ENCODE measurements around the gene SIRPB1. TPM values are rescaled to one million over a fixed set of nuclear protein-coding genes. Genes with fewer than 3 reads are reported as not detected.

Gene SIRPB1
- total RNA-seq, 1 donor from 2014 or later, result not detected

- Mint-ChIP-seq H3K27me3 (ENCODE audit: unreplicated experiment) (peaks cover 3% of the 10 kb centered on the region), H3K9me3 (ENCODE audit: unreplicated experiment) (no peaks in the 10 kb centered on the region), H3K36me3 (ENCODE audit: low read depth, unreplicated experiment) (no peaks in the 10 kb centered on the region), H3K4me3 (ENCODE audit: unreplicated experiment) (no peak overlapping the region), H3K4me1 (ENCODE audit: unreplicated experiment) (no peaks in the 10 kb centered on the region), H3K27ac (ENCODE audit: unreplicated experiment) (no peak overlapping the region)
- no peak for DNase-seq (ENCODE audit: low spot score)
- TF ChIP-seq CTCF (IDR thresholded peaks at IDR 0.05; ENCODE audit: unreplicated experiment), result no peak
Observed at GRCh38 chr20:1664911-1665310, 45.1 kb upstream of the SIRPB1 start.

GRCh38 chr20:1663917-1664316, 44.1 kb upstream of the SIRPB1 start:
- H3K9me3 Mint-ChIP-seq (ENCODE audit: unreplicated experiment), result no peaks in the 10 kb centered on the region
- H3K36me3 Mint-ChIP-seq (ENCODE audit: low read depth, unreplicated experiment), result no peaks in the 10 kb centered on the region
- no peak overlapping the region for H3K27ac Mint-ChIP-seq (ENCODE audit: unreplicated experiment)
- H3K4me1 Mint-ChIP-seq (ENCODE audit: unreplicated experiment), result no peaks in the 10 kb centered on the region
- no peak overlapping the region for H3K4me3 Mint-ChIP-seq (ENCODE audit: unreplicated experiment)
- TF ChIP-seq CTCF (IDR thresholded peaks at IDR 0.05; ENCODE audit: unreplicated experiment), result no peak
- no peak for DNase-seq (ENCODE audit: low spot score)
- peaks cover 3% of the 10 kb centered on the region for H3K27me3 Mint-ChIP-seq (ENCODE audit: unreplicated experiment)

GRCh38 chr20:1661542-1662299, 41.9 kb upstream of the SIRPB1 start:
- no peaks in the 10 kb centered on the region for H3K4me1 Mint-ChIP-seq (ENCODE audit: unreplicated experiment)
- H3K9me3 Mint-ChIP-seq (ENCODE audit: unreplicated experiment), result no peaks in the 10 kb centered on the region
- H3K27ac Mint-ChIP-seq (ENCODE audit: unreplicated experiment), result no peak overlapping the region
- no peak for TF ChIP-seq CTCF (IDR thresholded peaks at IDR 0.05; ENCODE audit: unreplicated experiment)
- H3K36me3 Mint-ChIP-seq (ENCODE audit: low read depth, unreplicated experiment), result no peaks in the 10 kb centered on the region
- no peaks in the 10 kb centered on the region for H3K27me3 Mint-ChIP-seq (ENCODE audit: unreplicated experiment)
- DNase-seq (ENCODE audit: low spot score), result no peak
- no peak overlapping the region for H3K4me3 Mint-ChIP-seq (ENCODE audit: unreplicated experiment)

GRCh38 chr20:1660246-1660645, 40.4 kb upstream of the SIRPB1 start:
- no peak for TF ChIP-seq CTCF (IDR thresholded peaks at IDR 0.05; ENCODE audit: unreplicated experiment)
- Mint-ChIP-seq H3K9me3 (ENCODE audit: unreplicated experiment) (no peaks in the 10 kb centered on the region), H3K27me3 (ENCODE audit: unreplicated experiment) (no peaks in the 10 kb centered on the region), H3K4me1 (ENCODE audit: unreplicated experiment) (no peaks in the 10 kb centered on the region), H3K27ac (ENCODE audit: unreplicated experiment) (no peak overlapping the region), H3K36me3 (ENCODE audit: low read depth, unreplicated experiment) (no peaks in the 10 kb centered on the region), H3K4me3 (ENCODE audit: unreplicated experiment) (no peak overlapping the region)
- no peak for DNase-seq (ENCODE audit: low spot score)

- no peaks in the 10 kb centered on the region for H3K4me1 Mint-ChIP-seq (ENCODE audit: unreplicated experiment)
- TF ChIP-seq CTCF (IDR thresholded peaks at IDR 0.05; ENCODE audit: unreplicated experiment), result no peak
- H3K27me3 Mint-ChIP-seq (ENCODE audit: unreplicated experiment), result no peaks in the 10 kb centered on the region
- no peaks in the 10 kb centered on the region for H3K9me3 Mint-ChIP-seq (ENCODE audit: unreplicated experiment)
- H3K27ac Mint-ChIP-seq (ENCODE audit: unreplicated experiment), result no peak within 1 kb of the TSS
- H3K4me3 Mint-ChIP-seq (ENCODE audit: unreplicated experiment), result no peak within 1 kb of the TSS
- H3K36me3 Mint-ChIP-seq (ENCODE audit: low read depth, unreplicated experiment), result no peaks in the 10 kb centered on the region
- no peak for DNase-seq (ENCODE audit: low spot score)
Observed at GRCh38 chr20:1657556-1658334, 37.9 kb upstream of the SIRPB1 start, which contains the start of gene SIRPG. Gene SIRPG, minus strand, starts transcription at chr20:1657779. Its CDS starts 65 bp downstream, at chr20:1657714.

All from endothelial cell (in vitro differentiated cells).